AG04449 (cell line): ENCODE data around the gene MAPT.

Source experiments
- CTCF ChIA-PET: fragments of 350-600 bp; formaldehyde crosslinking; extraction: SDS; loops from one replicate; lab custom pipeline; 2021; ENCODE audit warnings: antibody characterized with exemption; lab: Yijun Ruan, JAX
- POLR2A ChIA-PET: fragments of 400-600, 350-600 bp; formaldehyde crosslinking; extraction: SDS; loops from one replicate; lab custom pipeline; 2020; ENCODE audit warnings: antibody characterized with exemption, inconsistent platforms; lab: Yijun Ruan, JAX
- DNase-seq: peaks from one replicate; pipeline ENCODE4 v3.0.0-alpha.2; 2010; ENCODE audit warnings: low read depth, low spot score
- H3K4me3 ChIP-seq: 2 replicates; pipeline ENCODE4 v1.5.1; 2011; ENCODE audit warnings: low read depth, mild to moderate bottlenecking, control low read depth, low read length
- TF ChIP-seq, protein P1 (sequence below): IDR thresholded peaks from one replicate; pipeline ENCODE4 v1.5.1; 2011; ENCODE audit warnings: mild to moderate bottlenecking, moderate library complexity, low read length, control low read depth, inconsistent platforms; ENCODE audit not compliant: insufficient read depth; ENCODE audit errors: missing control alignments

The MAPT gene

GRCh38 chr17:45923511-45924268, 29.3 kb downstream of the MAPT start:
- CTCF ChIA-PET: interaction anchor here (0.6 kb wide), 2 partner anchors 15 to 506 kb away, joined by 3 read pairs; no protein-coding TSS in a partner anchor
- POLR2A ChIA-PET: no interaction called here
- TF ChIP-seq, protein P1, sequence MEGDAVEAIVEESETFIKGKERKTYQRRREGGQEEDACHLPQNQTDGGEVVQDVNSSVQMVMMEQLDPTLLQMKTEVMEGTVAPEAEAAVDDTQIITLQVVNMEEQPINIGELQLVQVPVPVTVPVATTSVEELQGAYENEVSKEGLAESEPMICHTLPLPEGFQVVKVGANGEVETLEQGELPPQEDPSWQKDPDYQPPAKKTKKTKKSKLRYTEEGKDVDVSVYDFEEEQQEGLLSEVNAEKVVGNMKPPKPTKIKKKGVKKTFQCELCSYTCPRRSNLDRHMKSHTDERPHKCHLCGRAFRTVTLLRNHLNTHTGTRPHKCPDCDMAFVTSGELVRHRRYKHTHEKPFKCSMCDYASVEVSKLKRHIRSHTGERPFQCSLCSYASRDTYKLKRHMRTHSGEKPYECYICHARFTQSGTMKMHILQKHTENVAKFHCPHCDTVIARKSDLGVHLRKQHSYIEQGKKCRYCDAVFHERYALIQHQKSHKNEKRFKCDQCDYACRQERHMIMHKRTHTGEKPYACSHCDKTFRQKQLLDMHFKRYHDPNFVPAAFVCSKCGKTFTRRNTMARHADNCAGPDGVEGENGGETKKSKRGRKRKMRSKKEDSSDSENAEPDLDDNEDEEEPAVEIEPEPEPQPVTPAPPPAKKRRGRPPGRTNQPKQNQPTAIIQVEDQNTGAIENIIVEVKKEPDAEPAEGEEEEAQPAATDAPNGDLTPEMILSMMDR: no peak
- DNase-seq: no peak
- H3K4me3 ChIP-seq: no peak overlapping the region

GRCh38 chr17:45924332-45924820, 30.0 kb downstream of the MAPT start:
- TF ChIP-seq, protein P1: no peak
- DNase-seq: no peak
- ChIA-PET CTCF (no interaction called here), POLR2A (no interaction called here)
- H3K4me3 ChIP-seq: no peak overlapping the region

GRCh38 chr17:45925311-45925710, 31.0 kb downstream of the MAPT start:
- ChIA-PET CTCF (no interaction called here), POLR2A (no interaction called here)
- no peak for DNase-seq
- H3K4me3 ChIP-seq: no peak overlapping the region
- TF ChIP-seq, protein P1: no peak

- TF ChIP-seq, protein P1: no peak
- DNase-seq: no peak
- CTCF ChIA-PET: interaction anchor here (0.6 kb wide), 1 partner anchor 66 kb away, joined by 3 read pairs; no protein-coding TSS in a partner anchor
- POLR2A ChIA-PET: no interaction called here
- no peak overlapping the region for H3K4me3 ChIP-seq
Measured at GRCh38 chr17:45927247-45927646, 32.9 kb downstream of the MAPT start.

- ChIA-PET CTCF (interaction anchor here (2.5 kb wide), 1 partner anchor 20 kb away, joined by 7 read pairs; no protein-coding TSS in a partner anchor), POLR2A (no interaction called here)
- no peak for DNase-seq
- TF ChIP-seq, protein P1: no peak
- no peak overlapping the region for H3K4me3 ChIP-seq
Measured at GRCh38 chr17:45929344-45929743, 35.0 kb downstream of the MAPT start.

DNA sequence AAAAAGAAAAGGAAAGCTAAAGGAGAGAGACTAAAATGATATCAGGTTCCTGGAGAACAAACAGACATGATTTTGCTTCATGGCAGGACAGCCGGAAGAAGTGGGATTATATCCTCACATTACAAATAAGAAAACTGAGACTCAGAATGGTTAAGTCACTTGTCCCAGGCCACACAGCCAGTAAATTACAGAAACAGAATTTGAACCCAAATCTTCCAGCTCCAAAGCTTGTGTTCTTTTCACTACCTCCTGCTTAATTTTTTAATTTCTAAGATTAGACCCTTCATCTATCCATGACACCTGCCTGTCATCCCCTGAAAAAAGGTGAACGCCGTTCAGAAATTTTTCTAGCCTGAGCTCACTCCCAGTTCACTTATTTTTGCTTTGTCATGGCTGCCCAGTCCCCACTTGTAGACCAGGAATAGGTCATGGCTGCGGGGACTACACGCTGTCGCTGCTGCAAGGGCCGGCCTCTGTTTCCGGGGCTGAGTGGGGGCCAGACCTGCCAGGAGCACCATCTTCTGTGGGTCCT, 36.1 kb downstream of the MAPT start:
- no peak overlapping the region for H3K4me3 ChIP-seq
- POLR2A ChIA-PET: interaction anchor here (0.7 kb wide), 1 partner anchor 1243 kb away, joined by 3 read pairs; no protein-coding TSS in a partner anchor
- no peak for DNase-seq
- TF ChIP-seq, protein P1: no peak
- CTCF ChIA-PET: interaction anchor here (0.9 to 2.5 kb wide), 2 partner anchors 11 to 19 kb away, joined by 4 to 7 read pairs; no protein-coding TSS in a partner anchor
